ENCODE data around the gene RPTOR.

GRCh38 chr17:80785477-80786178 lies 241.0 kb downstream of the RPTOR start:
- TF ChIP-seq CTCF (optimal IDR thresholded peaks at IDR 0.05 in 1 of 3, IDR thresholded peaks at IDR 0.05 in 1 of 3, conservative IDR thresholded peaks at IDR 0.05 in 1 of 3; ENCODE audit: extremely low read depth in 1 of 3, insufficient read depth in 2 of 3, low read length in 3 of 3) (no peak), EZH2 (IDR thresholded peaks at IDR 0.05; ENCODE audit: low read length) (no peak)

Measured in keratinocyte (primary cell).